Ovary (tissue), 3 donors: ENCODE results near the gene PFKFB4.

Experiments
- EP300 ChIP-seq: sonication (generic); formaldehyde crosslinking; IDR thresholded peaks from one replicate; pipeline ENCODE4 v1.6.1; 2017; ENCODE audit warnings: antibody characterized with exemption
- TF ChIP-seq, protein P1 (sequence below), 3 donors: fragments of 450-650 bp in 2 of 3; fragments of 200-600 bp in 1 of 3; IDR thresholded peaks; one replicate each; pipeline versions ENCODE4 v1.5.1 to v1.8.0; 2016 to 2022; ENCODE audit warnings: antibody characterized with exemption in 3 of 3, mild to moderate bottlenecking in 1 of 3
- donor health status: DM: no; HTN: no; CAD: no.

DNA sequence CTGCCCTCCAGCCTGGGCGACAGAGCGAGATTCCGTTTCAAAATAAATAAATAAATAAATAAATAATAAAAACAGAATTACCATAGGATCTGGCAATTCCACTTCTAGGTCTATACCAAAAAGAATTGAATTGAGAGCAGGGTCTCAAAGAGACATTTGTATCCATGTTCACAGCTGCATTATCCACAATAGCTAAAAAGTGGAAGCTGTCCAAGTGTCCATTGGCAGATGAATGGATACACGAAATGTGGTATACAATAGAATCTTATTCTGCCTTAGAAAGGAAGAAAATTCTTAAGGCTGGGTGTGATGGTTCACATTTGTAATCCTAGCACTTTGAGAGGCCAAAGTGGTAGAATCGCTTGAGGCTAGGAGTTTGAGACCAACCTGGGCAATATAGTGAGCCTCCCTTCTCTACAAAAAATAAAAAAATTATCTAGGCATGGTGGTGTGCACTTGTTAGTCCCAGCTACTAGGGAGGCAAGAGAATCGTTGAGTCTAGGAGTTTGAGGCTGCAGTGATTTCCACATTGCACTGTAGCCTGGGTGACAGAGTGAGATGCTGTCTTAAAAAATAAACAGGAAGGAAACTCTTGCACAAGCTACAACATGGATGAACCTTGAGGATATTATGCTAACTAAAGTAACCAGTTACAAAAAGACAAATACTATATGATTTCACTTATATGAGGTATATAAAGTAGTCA is 24.2 kb downstream of the PFKFB4 start:
- TF ChIP-seq EP300: no peak
- TF ChIP-seq, protein P1, sequence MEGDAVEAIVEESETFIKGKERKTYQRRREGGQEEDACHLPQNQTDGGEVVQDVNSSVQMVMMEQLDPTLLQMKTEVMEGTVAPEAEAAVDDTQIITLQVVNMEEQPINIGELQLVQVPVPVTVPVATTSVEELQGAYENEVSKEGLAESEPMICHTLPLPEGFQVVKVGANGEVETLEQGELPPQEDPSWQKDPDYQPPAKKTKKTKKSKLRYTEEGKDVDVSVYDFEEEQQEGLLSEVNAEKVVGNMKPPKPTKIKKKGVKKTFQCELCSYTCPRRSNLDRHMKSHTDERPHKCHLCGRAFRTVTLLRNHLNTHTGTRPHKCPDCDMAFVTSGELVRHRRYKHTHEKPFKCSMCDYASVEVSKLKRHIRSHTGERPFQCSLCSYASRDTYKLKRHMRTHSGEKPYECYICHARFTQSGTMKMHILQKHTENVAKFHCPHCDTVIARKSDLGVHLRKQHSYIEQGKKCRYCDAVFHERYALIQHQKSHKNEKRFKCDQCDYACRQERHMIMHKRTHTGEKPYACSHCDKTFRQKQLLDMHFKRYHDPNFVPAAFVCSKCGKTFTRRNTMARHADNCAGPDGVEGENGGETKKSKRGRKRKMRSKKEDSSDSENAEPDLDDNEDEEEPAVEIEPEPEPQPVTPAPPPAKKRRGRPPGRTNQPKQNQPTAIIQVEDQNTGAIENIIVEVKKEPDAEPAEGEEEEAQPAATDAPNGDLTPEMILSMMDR (IDR thresholded peaks at IDR 0.05): no peak
